Activated CD8-positive, alpha-beta memory T cell treated with anti-CD3 and anti-CD28 coated beads, Interleukin-2, amount 50 U/mL, for 48 hours (primary cell): ENCODE measurements around the gene NNAT.

Source experiments
- DNase-seq: peaks from one replicate; pipeline ENCODE4 v3.0.0-alpha.2; 2020

The NNAT gene

GRCh38 chr20:37503256-37503927, 17.7 kb upstream of the NNAT start:
- DNase-seq = no peak

GRCh38 chr20:37504404-37505096, 16.5 kb upstream of the NNAT start:
- DNase-seq = no peak

GRCh38 chr20:37505263-37506151, 15.5 kb upstream of the NNAT start:
- DNase-seq = no peak

- no peak for DNase-seq
Measured at GRCh38 chr20:37506152-37506725, 14.8 kb upstream of the NNAT start.

GRCh38 chr20:37510226-37510625, 10.8 kb upstream of the NNAT start:
- DNase-seq = no peak

GRCh38 chr20:37511610-37512275, 9.3 kb upstream of the NNAT start:
- no peak for DNase-seq

GRCh38 chr20:37513779-37514359, 7.2 kb upstream of the NNAT start:
- DNase-seq = no peak

- DNase-seq = no peak
Measured at GRCh38 chr20:37515876-37516275, 5.2 kb upstream of the NNAT start.

GRCh38 chr20:37516811-37517750, 4.0 kb upstream of the NNAT start:
- DNase-seq = no peak

- DNase-seq = no peak
Measured at GRCh38 chr20:37518059-37518458, 3.0 kb upstream of the NNAT start.

GRCh38 chr20:37518606-37519507, 2.2 kb upstream of the NNAT start:
- DNase-seq = no peak

GRCh38 chr20:37519508-37520418, 1.3 kb upstream of the NNAT start:
- DNase-seq = no peak

- DNase-seq = no peak
Measured at GRCh38 chr20:37520419-37520955, 563 bp upstream of the NNAT start.

- no peak for DNase-seq
Measured at GRCh38 chr20:37522260-37523011, 1.4 kb downstream of the NNAT start.

- DNase-seq = no peak
Measured at GRCh38 chr20:37523012-37523391, 2.0 kb downstream of the NNAT start.

- DNase-seq = no peak
Measured at GRCh38 chr20:37523911-37524700, 3.1 kb downstream of the NNAT start.
